Astrocyte (in vitro differentiated cells and primary cell): ENCODE data around the gene CTSW. TPM values are rescaled to one million over a fixed set of nuclear protein-coding genes. Genes with fewer than 3 reads are reported as not detected.
A peak's percentile ranks its signal among the peaks of the same experiment; 100 is the strongest.

Experiments used
- DNase-seq: peaks from one replicate; pipeline ENCODE4 v3.0.0-alpha.2; 2010; ENCODE audit warnings: low read depth
- FAIRE-seq: peaks from 2 replicates; lab custom pipeline; 2011; peaks lifted over from hg19 to GRCh38; lab: Jason Lieb, UNC
- H2AFZ ChIP-seq: 2 replicates; pipeline ENCODE4 v1.6.0; 2012; ENCODE audit warnings: low read depth, low read length, inconsistent platforms
- H3K27ac ChIP-seq: 2 replicates; pipeline ENCODE4 v1.5.1; 2011; ENCODE audit warnings: low read depth, low read length, inconsistent platforms
- H3K27me3 ChIP-seq: 2 replicates; pipeline ENCODE4 v1.6.0; 2011; ENCODE audit warnings: low read length, inconsistent platforms; ENCODE audit not compliant: insufficient read depth
- H3K36me3 ChIP-seq: 2 replicates; pipeline ENCODE4 v1.5.1; 2011; ENCODE audit warnings: low read length, inconsistent platforms; ENCODE audit not compliant: insufficient read depth
- H3K4me1 ChIP-seq: 2 replicates; pipeline ENCODE4 v1.5.1; 2011; ENCODE audit warnings: low read length, inconsistent platforms; ENCODE audit not compliant: insufficient read depth
- H3K4me2 ChIP-seq: 2 replicates; pipeline ENCODE4 v1.6.0; 2012; ENCODE audit warnings: low read length, inconsistent platforms
- H3K4me3 ChIP-seq: 2 replicates; pipeline ENCODE4 v1.5.1; 2011; ENCODE audit warnings: low read depth, mild to moderate bottlenecking, low read length, inconsistent platforms; ENCODE audit not compliant: insufficient read depth
- H3K79me2 ChIP-seq: 2 replicates; pipeline ENCODE4 v1.6.0; 2012; ENCODE audit warnings: mild to moderate bottlenecking, low read length, inconsistent platforms; ENCODE audit not compliant: insufficient read depth
- H3K9ac ChIP-seq: 2 replicates; pipeline ENCODE4 v1.6.0; 2012; ENCODE audit warnings: mild to moderate bottlenecking, low read length, inconsistent platforms
- H3K9me3 ChIP-seq: 2 replicates; pipeline ENCODE4 v1.5.1; 2012; ENCODE audit warnings: low read depth, mild to moderate bottlenecking, low read length, inconsistent platforms; ENCODE audit not compliant: insufficient read depth
- H4K20me1 ChIP-seq: 2 replicates; pipeline ENCODE4 v1.6.0; 2012; ENCODE audit warnings: low read length, inconsistent platforms; ENCODE audit not compliant: insufficient read depth
- H3K27ac Mint-ChIP-seq: one replicate; pipeline ENCODE4 v1.8.0; 2021; ENCODE audit warnings: mild to moderate bottlenecking, mixed read lengths; ENCODE audit not compliant: unreplicated experiment
- H3K27me3 Mint-ChIP-seq: one replicate; pipeline ENCODE4 v1.8.0; 2021; ENCODE audit warnings: low read depth, mixed read lengths; ENCODE audit not compliant: unreplicated experiment
- H3K36me3 Mint-ChIP-seq: one replicate; pipeline ENCODE4 v1.8.0; 2021; ENCODE audit warnings: low read depth, mixed read lengths; ENCODE audit not compliant: unreplicated experiment
- H3K4me1 Mint-ChIP-seq: one replicate; pipeline ENCODE4 v1.8.0; 2021; ENCODE audit warnings: low read depth, mixed read lengths; ENCODE audit not compliant: unreplicated experiment
- H3K4me3 Mint-ChIP-seq: one replicate; pipeline ENCODE4 v1.8.0; 2021; ENCODE audit warnings: mild to moderate bottlenecking, moderate library complexity, mixed read lengths; ENCODE audit not compliant: unreplicated experiment
- H3K9me3 Mint-ChIP-seq: one replicate; pipeline ENCODE4 v1.8.0; 2021; ENCODE audit warnings: mild to moderate bottlenecking, mixed read lengths; ENCODE audit not compliant: unreplicated experiment
- CTCF ChIP-seq: IDR thresholded peaks from 2 replicates; pipeline ENCODE4 v1.5.1; 2011; ENCODE audit warnings: low read depth, mild to moderate bottlenecking, inconsistent platforms, low read length, moderate library complexity; ENCODE audit not compliant: insufficient read depth
- EZH2 ChIP-seq: IDR thresholded peaks from 2 replicates; pipeline ENCODE4 v1.6.1; 2012; ENCODE audit warnings: mild to moderate bottlenecking, low read length, inconsistent platforms; ENCODE audit not compliant: insufficient read depth
- total RNA-seq: library from RNA; stranded (reverse); gene quantifications from 2 replicates; pipeline ENCODE4 v1.2.1, GENCODE V29; 2021

Gene CTSW
- total RNA-seq, 1 donor from 2014 or later, result not detected

DNA sequence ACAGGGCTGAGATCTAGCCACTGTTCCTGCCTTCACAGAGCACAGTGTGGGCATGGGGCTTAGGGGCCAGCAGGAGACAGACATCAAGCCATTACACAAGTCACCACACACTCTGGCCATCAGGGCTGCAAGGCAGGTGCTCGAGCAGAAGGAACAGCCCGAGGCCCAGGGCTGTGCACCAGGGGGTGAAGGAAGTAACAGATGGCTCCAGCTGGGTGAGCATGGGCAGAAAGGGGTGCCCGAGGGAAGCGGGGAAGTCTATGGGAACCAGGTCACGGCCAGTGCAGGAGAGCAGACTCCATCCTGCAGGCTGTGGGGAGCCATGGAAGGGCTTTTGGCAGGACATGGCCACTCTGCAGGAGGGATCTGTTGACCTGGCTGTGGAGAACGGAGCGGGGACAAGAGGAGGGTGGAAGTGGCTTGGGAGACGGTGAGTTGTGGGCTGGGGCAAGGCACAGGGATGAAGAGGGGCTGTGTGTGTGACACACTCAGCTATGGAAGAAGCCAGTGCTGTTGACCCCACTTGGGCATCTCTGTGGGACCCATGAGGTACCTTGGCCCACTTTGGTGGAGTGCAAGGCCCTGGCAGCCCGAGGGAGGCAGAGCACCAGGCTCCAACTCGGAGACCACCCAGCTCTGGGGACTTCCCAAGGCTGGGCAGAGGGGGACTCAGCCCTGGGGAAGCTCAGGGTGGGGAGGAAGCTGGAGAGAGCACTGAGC, 35.6 kb downstream of the CTSW start:
- H3K4me3 Mint-ChIP-seq, result peak overlapping the region; percentile 31
- H3K36me3 Mint-ChIP-seq, result peaks cover 2% of the 10 kb centered on the region
- Histone ChIP-seq H3K4me3 (no peak overlapping the region), H3K27ac (peak overlapping the region; percentile 97), H3K4me2 (peak overlapping the region; percentile 98), H2AFZ (no peak overlapping the region), H3K79me2 (peaks cover 44% of the 10 kb centered on the region), H3K36me3 (peaks cover 5% of the 10 kb centered on the region), H3K4me1 (peaks cover 70% of the 10 kb centered on the region), H3K9me3 (no peaks in the 10 kb centered on the region), H3K9ac (peak overlapping the region; percentile 77), H4K20me1 (peaks cover 2% of the 10 kb centered on the region), H3K27me3 (no peaks in the 10 kb centered on the region)
- H3K27ac Mint-ChIP-seq, result peak overlapping the region; percentile 98
- H3K27me3 Mint-ChIP-seq, result no peaks in the 10 kb centered on the region
- peaks cover 34% of the 10 kb centered on the region for H3K4me1 Mint-ChIP-seq
- no peaks in the 10 kb centered on the region for H3K9me3 Mint-ChIP-seq
- DNase-seq (no peak), FAIRE-seq (no peak)
- TF ChIP-seq EZH2 (no peak), CTCF (no peak)

DNA sequence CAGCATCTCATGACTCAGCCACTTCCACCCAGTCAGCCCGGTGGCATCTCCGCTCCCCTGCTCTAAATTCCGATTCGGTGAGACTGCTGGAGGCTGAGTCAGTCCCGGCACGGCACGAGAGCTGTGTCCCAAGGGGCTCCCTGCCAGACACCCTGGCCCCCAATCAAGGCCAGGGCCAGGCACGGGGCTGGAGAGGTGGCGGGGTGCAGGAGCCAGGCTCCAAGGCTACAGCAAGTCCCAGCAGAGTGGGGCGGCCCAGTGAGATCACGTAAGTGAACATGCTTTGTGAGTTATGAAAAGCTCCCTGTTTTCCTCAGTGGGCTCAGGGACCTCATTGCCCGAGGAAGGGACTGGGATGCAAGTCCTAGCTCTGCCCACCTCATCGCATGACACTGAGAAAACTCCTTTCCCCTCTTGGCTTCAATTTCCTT, 36.2 kb downstream of the CTSW start:
- Mint-ChIP-seq H3K4me3 (no peak overlapping the region), H3K36me3 (peaks cover 2% of the 10 kb centered on the region), H3K27ac (peak overlapping the region; percentile 98), H3K9me3 (no peaks in the 10 kb centered on the region), H3K4me1 (peaks cover 34% of the 10 kb centered on the region), H3K27me3 (no peaks in the 10 kb centered on the region)
- TF ChIP-seq CTCF, result no peak
- no peak for TF ChIP-seq EZH2
- peak; percentile 72 for FAIRE-seq
- Histone ChIP-seq H3K4me2 (peak overlapping the region; percentile 98), H4K20me1 (peaks cover 8% of the 10 kb centered on the region), H3K36me3 (peaks cover 8% of the 10 kb centered on the region), H3K27me3 (no peaks in the 10 kb centered on the region), H3K4me3 (peak overlapping the region; percentile 11), H3K4me1 (peaks cover 76% of the 10 kb centered on the region), H3K9ac (peak overlapping the region; percentile 77), H3K79me2 (peaks cover 50% of the 10 kb centered on the region), H3K9me3 (no peaks in the 10 kb centered on the region), H3K27ac (peak overlapping the region; percentile 97), H2AFZ (no peak overlapping the region)
- peak; percentile 94 for DNase-seq

DNA sequence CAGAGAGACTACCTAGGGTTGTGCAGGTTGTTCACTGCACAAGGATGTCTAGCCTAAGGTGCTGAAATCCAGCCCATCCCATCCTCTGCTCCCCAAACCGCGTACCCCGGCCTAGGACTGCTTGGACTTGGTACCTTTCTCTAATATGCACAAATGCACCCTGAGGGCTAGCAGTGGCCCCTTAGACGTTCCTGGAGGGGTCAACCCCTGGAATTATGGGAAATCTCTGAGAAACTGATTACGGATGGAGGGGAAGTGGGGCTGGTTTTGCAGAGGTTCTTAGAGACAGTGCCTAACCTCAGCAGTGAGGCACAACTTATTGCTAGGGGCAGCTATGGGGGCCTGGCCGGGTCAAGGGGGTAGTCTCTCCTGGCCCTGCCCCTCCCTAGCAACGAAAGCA, 36.8 kb downstream of the CTSW start:
- FAIRE-seq (no peak), DNase-seq (no peak)
- Histone ChIP-seq H3K4me3 (no peak overlapping the region), H3K9me3 (no peaks in the 10 kb centered on the region), H3K4me2 (peak overlapping the region; percentile 98), H3K9ac (peak overlapping the region; percentile 66), H3K36me3 (peaks cover 8% of the 10 kb centered on the region), H2AFZ (no peak overlapping the region), H3K27me3 (no peaks in the 10 kb centered on the region), H3K4me1 (peaks cover 73% of the 10 kb centered on the region), H3K79me2 (peaks cover 53% of the 10 kb centered on the region), H3K27ac (peak overlapping the region; percentile 97), H4K20me1 (peaks cover 9% of the 10 kb centered on the region)
- Mint-ChIP-seq H3K9me3 (no peaks in the 10 kb centered on the region), H3K36me3 (peaks cover 2% of the 10 kb centered on the region), H3K27ac (peak overlapping the region; percentile 98), H3K4me3 (peak overlapping the region; percentile 76), H3K4me1 (peaks cover 34% of the 10 kb centered on the region), H3K27me3 (no peaks in the 10 kb centered on the region)
- TF ChIP-seq CTCF, result no peak
- TF ChIP-seq EZH2, result no peak
